Measurements from ENCODE around the gene STXBP5. TPM values are rescaled to one million over a fixed set of nuclear protein-coding genes. Genes with fewer than 3 reads are reported as not detected.

The STXBP5 gene
- 10 to 100 TPM; 26.9 to 45.9 (median 29.3) TPM for total RNA-seq

- Histone ChIP-seq H3K9me3 (no peaks in the 10 kb centered on the region), H3K4me1 (peaks cover 15 to 19% of the 10 kb centered on the region in 2 donors), H3K4me3 (replicated peaks in 1 of 3) (peak within 1 kb of the TSS; percentile 70 to 84 (median 83)), H3K27ac (peak within 1 kb of the TSS; percentile 89 to 99 (median 93)), H3K27me3 (no peaks in the 10 kb centered on the region), H3K36me3 (no peaks in the 10 kb centered on the region)
- 1 to 2% methylated on average over 31 of the region's 85 CpGs for WGBS, 2 donors
- DNase-seq = peak; percentile 63 to 66
- TF ChIP-seq POLR2A (IDR thresholded peaks at IDR 0.05) (no peak), CTCF (IDR thresholded peaks at IDR 0.05) (no peak)
- intact Hi-C loops (cut with DNase I) = no loop called here
These were observed at the start of gene STXBP5 for GRCh38 chr6:147204060-147204785. Gene STXBP5, plus strand, starts transcription at chr6:147204417. Its CDS starts 116 bp downstream, at chr6:147204533.

- no peak for DNase-seq
- H3K4me1 ChIP-seq = peaks cover 3 to 8% of the 10 kb centered on the region in 2 donors
- intact Hi-C loops (cut with DNase I) = no loop called here
- H3K9me3 ChIP-seq = no peaks in the 10 kb centered on the region
- no peaks in the 10 kb centered on the region for H3K36me3 ChIP-seq
- H3K27ac ChIP-seq = no peak overlapping the region
- no peaks in the 10 kb centered on the region for H3K27me3 ChIP-seq
- no peak overlapping the region for H3K4me3 ChIP-seq (replicated peaks in 1 of 3)
- WGBS, 2 donors = 75 to 82% methylated on average over 1 of the region's 1 CpG
- TF ChIP-seq POLR2A (IDR thresholded peaks at IDR 0.05) (no peak), CTCF (IDR thresholded peaks at IDR 0.05) (no peak)
These were observed 49.8 kb upstream of the STXBP5 start for GRCh38 chr6:147154454-147154853.

GRCh38 chr6:147156218-147156617 is 48.0 kb upstream of the STXBP5 start:
- Histone ChIP-seq H3K9me3 (no peaks in the 10 kb centered on the region), H3K4me3 (replicated peaks in 1 of 3) (no peak overlapping the region), H3K27ac (no peak overlapping the region), H3K36me3 (no peaks in the 10 kb centered on the region), H3K27me3 (no peaks in the 10 kb centered on the region), H3K4me1 (peaks cover 3 to 8% of the 10 kb centered on the region in 2 donors)
- intact Hi-C loops (cut with DNase I) = no loop called here
- DNase-seq = no peak
- TF ChIP-seq CTCF (IDR thresholded peaks at IDR 0.05) (no peak), POLR2A (IDR thresholded peaks at IDR 0.05) (no peak)

- TF ChIP-seq CTCF (IDR thresholded peaks at IDR 0.05) (no peak), POLR2A (IDR thresholded peaks at IDR 0.05) (no peak)
- no peak overlapping the region for H3K27ac ChIP-seq
- no peaks in the 10 kb centered on the region for H3K9me3 ChIP-seq
- 87 to 88% methylated on average over 4 of the region's 4 CpGs for WGBS, 2 donors
- no peak overlapping the region for H3K4me3 ChIP-seq (replicated peaks in 1 of 3)
- intact Hi-C loops (cut with DNase I) = no loop called here
- peaks cover 3 to 8% of the 10 kb centered on the region in 2 donors for H3K4me1 ChIP-seq
- no peaks in the 10 kb centered on the region for H3K36me3 ChIP-seq
- DNase-seq = no peak
- no peaks in the 10 kb centered on the region for H3K27me3 ChIP-seq
These were observed 47.3 kb upstream of the STXBP5 start for GRCh38 chr6:147156799-147157382.

- intact Hi-C loops (cut with DNase I) = no loop called here
- no peaks in the 10 kb centered on the region for H3K27me3 ChIP-seq
- 87 to 92% methylated on average over 2 of the region's 2 CpGs for WGBS, 2 donors
These were observed 46.3 kb upstream of the STXBP5 start for GRCh38 chr6:147157930-147158329.

More at GRCh38 chr6:147157930-147158329, 46.3 kb upstream of the STXBP5 start:
- Histone ChIP-seq H3K36me3 (no peaks in the 10 kb centered on the region), H3K9me3 (no peaks in the 10 kb centered on the region), H3K4me3 (replicated peaks in 1 of 3) (no peak overlapping the region), H3K27ac (peak overlapping the region in 1 of 3 donors; percentile 22), H3K4me1 (peaks cover 3 to 8% of the 10 kb centered on the region in 2 donors)
- TF ChIP-seq POLR2A (IDR thresholded peaks at IDR 0.05) (no peak), CTCF (IDR thresholded peaks at IDR 0.05) (no peak)
- no peak for DNase-seq

All from thyroid gland (tissue), 4 donors.